NCI-H2107 treated with DMSO at 0.1 percent for 48 hours (cell line): ENCODE measurements around the gene TMEM260.
A peak's percentile ranks its signal among the peaks of the same experiment; 100 is the strongest.
"Not testable (repeated sequence)": the region's sequence is repeated elsewhere in the genome, so short reads cannot be mapped to it uniquely, and the experiment has no call there.

Source experiments
- DNase-seq: peaks from one replicate; lab custom pipeline; 2025; ENCODE audit not compliant: unreplicated experiment; lab: John Stamatoyannopoulos, UW

Gene TMEM260

DNA sequence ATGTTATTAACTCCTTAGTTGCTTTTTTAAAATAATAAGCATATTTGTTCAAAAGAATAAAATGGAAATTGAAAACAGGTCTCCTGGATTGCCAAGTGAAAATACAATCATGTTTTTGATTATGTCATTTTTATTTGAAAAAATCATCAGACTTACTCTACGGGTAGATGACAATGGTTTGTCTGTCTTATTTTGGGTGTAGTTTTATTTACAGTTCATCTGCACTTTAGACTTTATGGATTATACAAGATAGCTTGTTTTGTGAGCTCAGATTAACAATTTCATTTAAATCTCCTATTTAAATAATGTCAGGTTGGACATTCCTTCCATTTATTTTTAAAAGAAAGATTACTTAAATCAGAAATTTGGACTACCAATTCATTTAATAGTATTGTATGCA lies 14.8 kb downstream of the TMEM260 start:
- DNase-seq, result no peak

DNA sequence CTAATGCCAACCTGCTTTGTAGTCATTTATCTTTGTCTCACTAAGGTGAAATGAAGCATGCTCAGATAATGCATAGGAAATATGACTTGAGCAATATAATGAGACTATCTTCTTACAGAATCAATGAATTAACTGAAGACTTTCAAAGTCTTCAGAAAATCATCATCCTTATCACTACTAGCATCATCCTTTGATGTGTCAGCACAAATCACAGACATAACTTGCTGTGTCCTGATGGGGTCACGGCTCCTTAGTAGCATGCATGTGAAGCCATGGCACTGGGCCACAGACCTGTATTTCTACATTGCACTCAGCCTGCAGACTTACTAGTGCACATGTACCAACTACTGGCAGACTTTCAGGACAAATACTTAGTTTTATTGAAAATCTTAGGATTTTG lies 18.9 kb downstream of the TMEM260 start:
- DNase-seq, result no peak

DNA sequence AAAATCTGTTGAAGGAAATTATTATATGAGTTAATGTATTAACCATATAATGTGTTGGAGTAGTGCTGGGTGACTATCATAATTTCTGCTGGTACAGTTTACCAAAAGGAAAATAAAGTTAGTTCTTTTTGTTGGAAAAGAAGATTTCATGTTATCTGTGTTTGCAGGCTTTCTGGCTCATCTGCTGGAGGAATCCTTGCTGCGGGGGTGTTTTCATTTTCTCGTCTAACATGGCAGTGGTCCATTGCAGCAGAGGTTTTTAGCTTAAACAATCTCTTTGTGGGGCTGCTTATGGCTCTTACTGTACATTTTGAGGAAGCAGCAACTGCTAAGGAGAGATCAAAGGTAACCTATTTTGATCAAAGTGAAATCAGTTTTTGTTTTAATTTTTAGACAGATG lies 24.1 kb downstream of the TMEM260 start:
- DNase-seq, result no peak

DNA sequence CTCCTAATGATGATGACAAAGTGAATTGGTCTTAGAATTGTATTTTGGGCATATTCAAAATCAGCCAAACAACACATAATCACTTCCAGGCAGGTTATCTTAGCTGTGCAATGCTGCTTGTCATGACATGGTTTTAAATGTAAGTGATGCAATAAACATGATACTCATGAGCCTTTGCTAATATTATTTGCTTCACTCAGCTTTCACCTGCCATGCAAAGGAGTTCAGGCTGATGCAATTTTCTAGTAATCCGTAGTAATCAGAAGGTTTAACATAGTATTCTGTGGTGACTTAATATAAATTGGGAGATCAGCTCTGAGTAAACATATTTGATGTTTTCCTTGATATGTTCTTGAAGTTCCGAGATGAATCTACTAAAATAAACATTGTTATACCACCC lies 29.1 kb downstream of the TMEM260 start:
- peak; percentile 97 for DNase-seq

DNA sequence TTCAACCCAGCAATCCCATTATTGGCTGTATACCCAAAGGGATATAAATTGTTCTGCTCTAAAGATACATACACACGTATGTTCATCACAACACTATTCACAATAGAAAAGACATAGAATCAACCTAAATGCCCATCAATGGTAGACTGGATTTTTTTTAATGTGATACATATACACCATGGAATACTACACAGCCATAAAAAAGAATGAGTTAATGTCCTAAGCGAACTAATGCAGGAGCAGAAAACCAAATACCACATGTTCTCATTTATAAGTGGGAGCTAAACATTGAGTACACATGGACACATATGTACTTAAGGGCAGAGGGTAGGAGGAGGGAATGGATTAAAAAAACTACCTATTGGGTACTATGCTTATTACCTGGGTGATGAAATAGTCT lies 32.1 kb downstream of the TMEM260 start:
- DNase-seq, result not testable (repeated sequence)

DNA sequence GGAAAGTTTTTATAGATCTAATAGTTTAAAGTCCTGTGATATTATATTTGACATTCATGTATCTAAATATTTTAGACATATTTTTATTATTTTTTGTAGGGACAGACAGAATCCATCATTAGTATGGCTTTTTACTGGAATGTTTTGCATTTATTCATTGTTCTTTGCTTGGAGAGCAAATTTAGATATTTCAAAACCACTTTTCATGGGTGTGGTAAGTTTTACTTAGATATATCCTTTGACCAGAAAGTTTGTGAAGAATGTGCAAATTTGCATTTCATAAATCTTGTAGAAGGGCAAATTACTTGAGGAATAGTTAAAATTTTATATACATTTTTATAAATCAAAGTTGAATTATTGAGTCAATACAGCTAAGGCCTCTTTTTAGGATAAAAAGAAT lies 37.5 kb downstream of the TMEM260 start:
- no peak for DNase-seq

DNA sequence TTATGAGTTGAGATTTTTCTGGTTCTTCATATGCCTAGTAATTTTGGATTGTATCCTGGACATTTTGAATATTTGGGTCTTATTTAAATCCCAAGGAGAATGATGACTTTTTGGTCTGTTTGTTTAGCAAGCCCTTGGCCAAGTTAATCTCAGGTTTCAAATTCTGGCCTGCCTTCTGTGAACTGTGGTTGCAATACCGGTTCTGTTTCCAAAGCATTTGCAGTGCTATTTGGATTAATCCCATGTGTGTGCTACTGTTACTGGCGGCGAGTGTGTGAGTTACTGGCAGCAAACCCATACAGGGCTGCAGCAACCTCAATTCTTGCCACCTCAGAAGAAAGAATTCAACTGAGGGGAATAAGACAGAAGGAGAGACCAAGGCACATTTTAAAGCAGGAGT lies 51.1 kb downstream of the TMEM260 start:
- no peak for DNase-seq

DNA sequence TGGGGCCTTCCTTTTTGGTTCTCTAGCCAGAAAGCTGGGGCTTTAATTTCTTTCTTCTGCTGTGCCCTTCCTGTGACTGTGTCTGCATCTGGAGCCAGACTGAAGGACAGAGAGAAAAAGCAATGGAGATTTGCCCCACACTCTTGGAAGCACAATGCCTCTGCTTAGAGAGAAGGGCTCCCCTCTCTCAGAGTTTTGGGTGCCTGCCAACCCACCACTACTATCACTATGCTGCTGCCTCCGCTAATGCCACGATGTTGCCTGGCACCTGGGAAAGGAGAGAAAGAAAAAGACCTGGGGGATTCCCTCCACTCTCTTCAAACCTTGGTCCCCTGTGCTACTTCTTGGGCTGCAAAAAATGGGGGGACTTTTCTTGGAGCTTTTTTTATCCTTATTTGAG lies 52.6 kb downstream of the TMEM260 start:
- DNase-seq, result peak; percentile 29

DNA sequence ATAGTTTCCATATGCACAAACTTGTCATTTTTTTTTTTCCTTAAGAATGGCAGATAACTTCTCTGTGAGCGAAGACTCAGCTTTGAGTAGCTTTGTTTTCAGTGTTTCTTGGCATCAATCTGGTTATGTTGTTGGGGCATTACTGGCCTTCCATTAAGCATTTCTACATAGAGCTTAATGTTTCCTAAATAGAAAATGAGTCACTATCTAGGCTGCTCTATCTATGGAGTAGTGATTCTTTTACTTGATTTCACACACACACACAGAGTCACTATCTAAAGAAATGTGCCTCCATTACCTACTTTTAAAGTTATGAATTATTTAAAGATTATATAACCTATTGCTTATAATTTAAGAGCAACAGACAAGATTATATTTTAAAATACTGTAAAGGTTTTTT lies 53.9 kb downstream of the TMEM260 start:
- DNase-seq, result no peak

DNA sequence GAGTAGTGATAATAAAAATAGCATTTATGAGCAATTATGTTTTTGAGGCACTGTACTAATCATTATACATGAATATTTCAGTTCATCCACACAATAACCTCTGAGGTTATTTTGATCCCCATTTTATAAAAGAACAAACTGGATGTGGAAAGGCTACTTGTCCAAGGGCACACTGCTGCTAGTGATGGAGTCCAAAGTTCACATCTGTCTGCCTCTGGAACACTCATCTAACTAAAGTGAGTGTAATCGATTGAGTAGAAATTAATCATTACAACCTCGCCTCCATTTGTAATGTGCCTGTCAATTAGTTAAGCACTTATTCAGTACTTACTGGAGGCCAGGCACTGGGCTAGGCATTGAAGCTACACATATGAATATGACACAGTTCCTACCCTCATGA lies 55.4 kb downstream of the TMEM260 start:
- no peak for DNase-seq

DNA sequence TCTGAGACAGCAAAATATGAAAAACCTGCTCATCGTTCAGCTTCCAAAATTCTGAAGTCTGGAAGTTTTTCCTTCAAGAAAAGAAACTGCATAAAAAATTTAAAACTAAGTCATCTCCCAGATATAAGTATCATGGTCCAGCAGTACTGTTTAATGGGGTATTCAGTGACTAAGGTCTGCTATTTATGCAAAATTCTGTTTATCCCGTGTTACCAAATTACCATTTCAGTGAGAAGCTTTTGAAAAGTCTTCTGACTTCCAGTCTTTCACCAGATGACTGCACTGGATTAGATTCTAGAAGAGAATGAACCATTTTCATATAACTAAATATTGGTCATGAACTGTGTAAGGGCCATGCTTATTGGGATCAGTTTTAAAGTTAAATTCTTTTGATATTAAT lies 67.9 kb downstream of the TMEM260 start:
- DNase-seq, result no peak

DNA sequence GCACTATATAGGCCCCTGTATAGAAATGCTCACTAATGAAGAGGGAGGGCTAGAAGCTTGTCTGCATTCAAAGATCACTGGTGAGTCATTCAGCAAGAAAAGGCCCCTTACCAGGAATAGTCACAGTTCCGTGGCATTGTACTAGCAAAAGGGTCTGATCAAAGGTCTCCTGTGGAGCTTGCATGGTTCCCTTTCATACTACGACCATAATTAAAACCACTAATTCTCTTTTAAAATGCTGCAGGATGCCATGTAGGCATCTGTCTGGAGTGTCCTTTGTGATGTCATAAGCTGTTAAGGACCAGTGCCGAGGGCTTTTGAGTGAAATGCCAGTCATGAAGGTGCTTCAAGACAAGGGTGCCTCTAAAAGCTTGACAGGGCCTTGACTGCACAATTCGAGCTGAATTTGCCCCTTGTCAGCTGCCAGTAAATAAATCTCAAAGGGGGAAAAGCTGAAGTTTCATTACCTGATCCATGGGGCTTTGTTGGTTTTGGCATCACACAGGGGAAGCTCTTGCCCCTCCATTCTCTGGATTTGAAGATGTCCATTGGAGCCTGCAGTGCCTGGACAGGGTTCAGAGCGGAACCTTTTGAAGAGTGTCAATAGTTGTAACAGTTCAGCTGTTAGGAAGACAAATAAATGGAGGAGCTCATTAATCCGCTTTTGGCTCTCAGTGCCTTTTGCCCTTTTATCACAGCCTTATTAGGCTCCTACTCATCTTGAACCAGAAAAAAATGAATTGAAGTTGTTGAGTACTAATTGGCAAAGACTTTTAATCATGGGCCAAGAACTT lies 69.1 kb downstream of the TMEM260 start:
- peak; percentile 97 for DNase-seq

DNA sequence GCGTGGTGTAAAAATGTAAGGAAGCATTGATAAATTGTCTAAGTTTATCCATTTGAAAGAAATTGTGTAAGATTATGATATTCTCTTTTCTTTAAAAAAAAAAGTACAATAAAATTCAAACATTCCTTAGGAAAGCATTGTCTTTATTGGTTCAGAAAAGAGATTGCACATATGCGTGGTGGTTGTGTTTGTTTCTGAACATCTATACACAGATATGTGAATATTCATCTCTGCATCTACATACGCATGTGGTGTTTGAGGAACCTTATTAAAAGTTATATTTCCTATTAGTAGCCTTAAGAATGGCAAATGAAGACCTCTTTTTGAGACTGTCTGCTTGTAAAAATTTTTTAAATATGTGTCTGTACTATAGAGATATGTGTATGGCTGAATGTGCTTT lies 69.8 kb downstream of the TMEM260 start:
- DNase-seq, result no peak

DNA sequence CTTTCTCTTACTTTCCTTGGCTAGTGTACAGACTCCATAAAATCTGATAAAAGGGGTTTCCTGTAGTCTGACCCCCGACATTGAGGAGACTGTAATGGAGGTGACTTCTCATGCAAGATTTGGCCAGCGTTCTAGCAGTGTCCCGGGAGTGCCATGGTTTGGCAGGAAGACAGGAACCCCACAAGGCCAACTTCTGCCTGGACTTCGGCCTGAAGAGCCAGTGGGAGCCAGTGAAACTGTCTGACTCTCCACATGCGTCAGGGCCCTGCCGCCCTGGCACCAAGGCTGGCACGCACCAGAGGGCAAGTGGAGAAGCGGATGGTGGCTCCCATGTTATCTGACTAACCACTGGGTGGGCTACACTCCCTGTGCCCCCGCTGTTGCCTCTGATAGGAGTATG lies 70.5 kb downstream of the TMEM260 start:
- DNase-seq, result no peak

DNA sequence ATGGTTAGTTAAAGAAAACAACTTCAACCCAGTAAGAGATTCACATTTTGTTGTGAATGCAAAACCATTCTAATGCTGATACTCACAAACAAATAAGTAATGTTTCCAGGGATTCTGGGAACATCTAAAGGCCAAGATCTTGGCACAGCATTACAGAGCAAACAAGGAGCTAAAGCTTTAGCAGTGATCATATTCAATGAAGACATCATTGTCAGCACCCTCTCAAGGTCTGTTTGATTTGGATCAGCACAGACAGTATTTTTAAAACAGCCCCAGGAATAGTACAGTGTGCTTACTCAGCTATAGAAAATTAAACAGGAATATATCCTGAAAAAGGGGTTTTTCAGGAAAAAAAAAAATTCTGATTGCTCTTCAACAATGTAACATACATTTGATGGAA lies 71.4 kb downstream of the TMEM260 start:
- DNase-seq, result no peak

DNA sequence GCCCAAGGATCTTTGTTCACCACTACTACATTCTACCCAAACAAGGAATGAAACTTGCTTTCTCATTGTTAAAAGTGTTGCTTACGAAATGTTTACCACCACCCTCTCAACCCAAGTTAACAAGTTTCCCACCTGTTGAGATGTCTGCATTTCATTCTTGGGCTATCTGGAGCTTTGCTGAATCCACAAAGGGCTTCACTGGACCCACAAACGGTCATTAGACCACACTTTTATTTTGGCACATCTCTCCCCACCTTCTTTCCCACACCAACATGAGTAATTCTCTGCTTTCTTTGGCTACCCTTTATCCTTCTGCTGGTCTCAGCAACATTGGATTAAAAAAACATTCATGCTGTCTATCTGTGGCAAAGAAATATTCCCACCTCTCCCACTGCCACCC lies 78.0 kb downstream of the TMEM260 start:
- DNase-seq, result peak; percentile 76

DNA sequence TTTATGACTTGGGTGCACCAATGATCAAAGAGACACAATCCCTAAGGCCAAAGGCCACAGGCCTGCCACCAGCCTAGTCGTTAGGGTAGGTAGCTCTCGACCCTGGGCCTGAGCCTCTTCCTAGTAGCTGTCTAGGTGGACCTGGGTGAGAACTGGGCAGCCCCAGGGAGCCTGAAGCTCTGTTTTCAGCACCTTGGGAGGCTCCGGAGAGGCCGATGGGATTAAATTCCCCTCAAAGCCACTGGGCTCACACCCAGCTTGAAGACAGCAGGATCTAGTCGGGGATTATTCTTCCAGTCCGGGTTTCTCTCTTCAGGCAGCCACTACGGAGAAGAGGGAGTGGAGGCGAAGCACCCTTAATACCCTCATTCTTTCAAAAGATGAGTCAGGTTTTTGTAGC lies 79.8 kb downstream of the TMEM260 start:
- no peak for DNase-seq

DNA sequence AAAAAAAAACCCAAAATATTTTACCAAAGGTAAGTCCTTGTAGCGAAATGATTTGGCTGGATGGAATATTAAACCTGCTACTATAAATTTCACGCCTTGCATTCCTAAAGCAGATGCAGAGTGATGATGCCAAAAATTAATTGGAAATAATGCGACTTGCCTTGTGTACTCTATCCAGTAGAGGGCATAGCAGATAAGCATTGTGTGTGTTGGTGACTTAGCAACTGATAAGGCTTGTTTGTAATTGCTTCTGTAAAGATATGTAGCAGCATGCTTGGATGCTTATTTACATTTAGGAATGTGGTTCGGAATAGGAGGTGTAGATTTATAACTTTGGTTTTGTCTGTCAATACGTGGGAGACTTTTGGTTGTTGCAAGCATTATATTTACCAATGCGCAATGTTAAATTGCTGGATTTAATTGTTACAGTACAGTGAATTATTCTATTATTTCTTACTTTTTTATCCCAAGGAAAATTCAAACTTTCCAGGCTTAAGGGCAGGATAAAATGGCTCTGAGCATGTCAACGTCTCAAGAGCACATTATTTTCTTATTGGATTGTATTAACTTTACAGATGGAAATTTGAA lies 80.5 kb downstream of the TMEM260 start:
- peak; percentile 80 for DNase-seq

DNA sequence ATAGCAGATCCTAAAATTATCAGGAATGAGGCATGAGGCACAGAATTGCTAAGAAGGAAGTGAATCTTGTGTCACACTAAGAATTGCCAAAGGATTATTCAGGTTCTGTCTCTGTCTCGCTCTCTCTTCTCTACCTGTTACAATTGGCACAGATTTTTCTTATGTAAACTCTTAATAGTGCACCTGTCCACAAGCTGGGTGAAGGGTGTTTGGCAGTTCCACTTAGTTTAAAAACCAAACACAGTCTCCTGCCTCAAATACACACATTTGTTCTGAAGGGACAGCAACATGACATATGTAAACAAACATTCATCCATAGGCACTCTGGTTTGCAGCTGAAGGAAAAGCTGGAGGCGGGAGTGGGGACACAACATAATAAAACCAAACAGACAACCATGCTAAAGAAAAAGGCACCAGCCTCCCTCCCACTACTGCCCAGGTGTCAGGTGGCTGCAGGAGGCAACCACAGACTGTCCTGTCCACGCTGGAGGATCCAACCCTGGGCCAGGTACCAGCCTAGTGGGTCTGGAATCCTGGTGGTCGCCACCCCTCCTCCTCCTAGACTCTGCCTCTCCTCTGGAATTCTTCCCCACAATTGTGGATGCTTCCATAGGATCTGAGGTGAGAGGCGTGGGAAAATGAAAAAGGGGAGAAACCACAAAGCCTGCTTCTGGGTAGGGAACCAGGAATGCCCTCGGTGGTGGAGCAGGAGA lies 81.2 kb downstream of the TMEM260 start:
- peak; percentile 87 for DNase-seq

DNA sequence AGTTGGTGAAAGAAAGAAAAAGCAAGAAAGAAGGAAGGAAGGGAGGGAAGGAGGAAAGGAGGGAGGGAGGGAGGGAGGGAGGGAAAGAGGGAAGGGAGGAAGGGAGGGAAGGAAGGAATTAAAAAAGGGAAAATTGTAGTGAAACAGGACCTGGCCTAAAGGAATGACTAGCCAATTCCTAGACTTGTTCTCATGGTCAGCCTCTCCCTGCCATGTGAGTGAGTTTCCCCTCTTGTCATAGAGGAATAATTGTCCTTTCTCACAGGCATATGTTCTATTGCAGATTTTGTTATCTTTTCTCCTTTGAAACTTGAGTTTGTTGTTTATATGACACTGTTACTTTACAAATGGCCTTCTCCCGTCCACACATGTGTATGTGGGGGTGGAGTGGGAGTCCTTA lies 81.9 kb downstream of the TMEM260 start:
- DNase-seq, result no peak

DNA sequence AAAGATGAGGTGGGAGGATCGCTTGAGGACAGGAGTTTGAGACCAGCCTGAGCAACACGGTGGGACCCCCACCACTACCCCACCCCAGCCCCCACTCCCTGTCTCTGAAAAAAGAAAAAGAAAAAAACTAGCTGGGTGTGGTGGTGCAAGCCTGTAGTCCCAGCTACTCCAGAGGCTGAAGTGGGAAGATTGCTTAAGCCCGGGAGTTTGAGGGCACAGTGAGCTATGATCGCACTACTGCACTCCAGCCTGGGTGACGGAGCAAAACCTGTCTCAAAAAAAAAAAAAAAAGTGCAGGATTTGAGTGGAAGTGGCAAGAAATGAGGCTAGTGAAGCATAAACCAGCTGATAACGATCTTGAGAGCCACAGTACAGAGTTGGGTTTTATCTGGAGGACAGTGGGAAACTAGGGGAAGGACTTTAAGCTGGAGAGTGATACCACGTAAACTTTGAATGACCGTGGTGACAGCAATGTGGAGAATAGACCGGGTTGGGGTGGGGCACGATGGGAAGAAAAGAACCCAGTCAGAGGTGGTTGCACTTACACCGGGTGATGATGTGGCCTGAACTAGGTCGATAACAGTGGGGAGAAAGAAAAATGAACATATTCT lies 85.3 kb downstream of the TMEM260 start:
- DNase-seq, result no peak

DNA sequence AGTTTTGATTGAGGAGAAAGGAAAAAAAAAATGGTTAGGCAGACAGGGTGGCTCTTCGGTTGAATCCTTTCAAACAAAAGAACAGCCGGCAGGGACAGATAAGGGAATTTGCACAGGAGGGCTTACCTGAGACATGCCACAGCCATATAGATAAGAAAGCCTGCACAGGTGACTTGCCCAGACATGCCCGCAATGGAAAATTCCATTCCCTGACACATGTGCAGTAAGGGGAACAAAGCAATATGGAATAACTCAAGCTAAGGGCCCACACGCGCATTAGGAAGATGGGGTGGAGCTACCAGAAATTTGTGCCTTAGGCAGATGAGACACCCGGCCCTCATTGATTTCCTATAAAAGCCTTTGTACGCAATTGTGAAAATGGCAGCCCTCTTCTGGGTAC lies 86.7 kb downstream of the TMEM260 start:
- DNase-seq, result no peak
